EL (cell line): ENCODE measurements around the gene DIS3L2.

Experiments used
- DNase-seq: peaks from one replicate; pipeline ENCODE4 v3.0.0-alpha.2; 2016

Gene DIS3L2

GRCh38 chr2:232281858-232282507 lies 320.5 kb downstream of the DIS3L2 start:
- DNase-seq, result no peak

GRCh38 chr2:232282508-232283055 lies 321.1 kb downstream of the DIS3L2 start:
- no peak for DNase-seq

- no peak for DNase-seq
These were observed 324.7 kb downstream of the DIS3L2 start for GRCh38 chr2:232286001-232286868.

GRCh38 chr2:232287316-232287715 lies 325.8 kb downstream of the DIS3L2 start:
- no peak for DNase-seq

GRCh38 chr2:232288489-232289030 lies 327.0 kb downstream of the DIS3L2 start:
- DNase-seq, result no peak

DNA sequence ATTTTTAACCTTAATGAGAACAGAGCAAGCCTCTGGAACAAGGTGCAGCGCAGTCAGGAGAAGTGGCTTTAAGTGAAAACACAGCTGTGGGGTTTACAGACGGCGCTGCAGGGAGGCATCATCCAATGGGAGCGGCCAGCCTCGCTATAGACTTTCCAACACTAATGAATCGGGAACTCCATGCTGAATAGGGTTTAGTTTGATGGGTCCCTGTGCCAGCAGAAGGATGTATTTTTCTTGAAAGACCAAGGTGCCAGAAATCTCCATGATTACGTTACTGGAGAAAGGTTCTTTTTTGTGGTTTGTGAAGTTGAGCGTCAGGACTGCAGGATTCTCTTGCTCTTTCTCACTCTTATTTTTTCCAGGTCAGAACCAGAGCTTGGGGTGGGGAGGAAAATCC lies 329.2 kb downstream of the DIS3L2 start:
- no peak for DNase-seq

DNA sequence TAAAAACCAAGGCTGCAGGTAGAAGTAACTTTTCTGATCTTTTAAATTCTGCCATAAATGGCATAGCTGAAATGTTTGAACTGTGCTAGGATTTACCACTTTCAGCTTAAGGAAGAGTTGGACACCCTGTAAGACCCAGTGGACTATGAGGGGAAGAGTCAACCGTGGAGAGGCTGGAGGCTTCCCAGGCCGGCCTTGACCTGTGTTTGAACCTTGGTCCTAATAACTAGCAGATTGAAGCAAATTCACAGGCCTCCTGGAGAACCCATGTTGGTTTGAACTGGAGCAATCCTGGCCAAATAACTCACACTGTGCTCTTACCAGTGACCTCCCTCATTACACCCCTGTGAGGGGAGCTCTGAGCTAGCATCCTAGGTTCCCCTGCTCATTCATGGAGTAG lies 329.8 kb downstream of the DIS3L2 start:
- DNase-seq, result no peak

GRCh38 chr2:232292395-232293154 lies 331.1 kb downstream of the DIS3L2 start:
- peak; percentile 63 for DNase-seq

DNA sequence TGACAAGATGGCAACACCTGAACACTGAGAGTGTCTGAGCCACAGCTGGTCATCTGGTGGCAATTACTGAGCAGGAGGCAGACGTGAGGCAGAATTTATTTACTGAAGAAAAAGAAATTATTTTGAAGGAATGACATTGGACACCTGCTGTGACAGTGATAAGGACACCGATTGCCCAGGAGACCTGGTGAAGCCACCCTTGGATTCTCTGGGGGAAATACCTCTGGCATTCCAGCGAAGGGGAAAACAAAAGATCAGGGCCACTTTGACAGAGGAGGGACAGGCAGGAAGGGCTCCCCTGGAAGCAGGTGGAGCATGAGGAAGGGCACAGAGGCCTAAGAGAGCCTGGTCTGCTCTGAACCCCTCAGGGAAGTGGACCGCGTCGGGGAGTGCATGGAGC lies 331.7 kb downstream of the DIS3L2 start:
- DNase-seq, result no peak

GRCh38 chr2:232295971-232296370 lies 334.5 kb downstream of the DIS3L2 start:
- DNase-seq, result no peak

DNA sequence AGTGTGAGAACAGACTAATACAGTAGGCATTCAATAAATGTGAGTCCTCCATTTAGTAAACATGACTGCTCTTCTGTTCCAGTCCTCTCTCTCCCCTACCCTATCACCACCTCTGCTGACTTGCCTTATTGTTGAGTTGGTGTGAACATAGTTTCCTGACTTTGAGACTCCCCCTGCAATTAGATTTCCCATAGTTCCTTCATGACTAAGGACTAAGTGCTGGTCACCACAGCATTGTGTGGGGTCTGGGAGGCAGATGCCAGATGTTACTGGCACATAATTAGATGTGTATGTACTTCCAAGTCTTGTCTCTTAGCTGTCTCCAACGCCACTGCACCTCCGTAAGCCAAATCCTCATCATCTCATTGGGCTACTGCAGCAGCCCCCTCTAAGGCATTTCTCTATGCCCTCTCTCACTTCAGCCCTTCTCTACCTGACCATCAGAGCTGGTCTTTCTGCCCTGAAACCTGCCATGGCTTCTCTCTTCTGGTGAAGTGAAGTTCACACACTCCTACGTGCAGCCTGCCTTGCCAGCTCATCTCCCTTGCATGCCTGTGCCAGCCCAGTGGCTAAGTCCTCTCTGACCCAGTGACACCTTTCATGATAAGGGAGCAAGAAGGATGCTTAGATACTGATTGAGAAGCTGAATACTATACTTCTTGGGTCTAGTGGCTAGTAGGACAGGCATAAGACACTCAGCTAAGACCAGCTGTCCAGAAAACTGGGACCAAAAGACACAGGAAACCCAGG lies 335.4 kb downstream of the DIS3L2 start:
- DNase-seq, result peak; percentile 22

DNA sequence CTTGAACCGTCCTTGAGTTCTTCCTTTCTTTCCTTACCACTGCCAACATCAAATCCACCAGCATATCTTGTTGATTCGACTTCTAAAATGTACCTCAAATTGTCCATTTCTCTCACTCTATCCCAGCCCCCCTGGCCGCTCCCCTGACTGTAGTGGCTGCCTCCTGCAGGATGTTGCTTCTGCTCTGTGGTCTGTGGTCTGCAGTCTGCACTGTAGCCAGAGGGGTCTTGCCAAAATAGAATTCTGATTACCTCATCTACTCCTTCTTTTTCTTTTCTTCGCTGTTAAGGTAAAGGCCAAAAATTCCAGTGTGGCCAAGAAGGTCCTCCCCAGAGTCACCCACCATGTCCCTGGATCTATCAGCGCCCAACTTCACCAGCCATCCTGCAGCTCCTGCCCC lies 337.6 kb downstream of the DIS3L2 start:
- no peak for DNase-seq

DNA sequence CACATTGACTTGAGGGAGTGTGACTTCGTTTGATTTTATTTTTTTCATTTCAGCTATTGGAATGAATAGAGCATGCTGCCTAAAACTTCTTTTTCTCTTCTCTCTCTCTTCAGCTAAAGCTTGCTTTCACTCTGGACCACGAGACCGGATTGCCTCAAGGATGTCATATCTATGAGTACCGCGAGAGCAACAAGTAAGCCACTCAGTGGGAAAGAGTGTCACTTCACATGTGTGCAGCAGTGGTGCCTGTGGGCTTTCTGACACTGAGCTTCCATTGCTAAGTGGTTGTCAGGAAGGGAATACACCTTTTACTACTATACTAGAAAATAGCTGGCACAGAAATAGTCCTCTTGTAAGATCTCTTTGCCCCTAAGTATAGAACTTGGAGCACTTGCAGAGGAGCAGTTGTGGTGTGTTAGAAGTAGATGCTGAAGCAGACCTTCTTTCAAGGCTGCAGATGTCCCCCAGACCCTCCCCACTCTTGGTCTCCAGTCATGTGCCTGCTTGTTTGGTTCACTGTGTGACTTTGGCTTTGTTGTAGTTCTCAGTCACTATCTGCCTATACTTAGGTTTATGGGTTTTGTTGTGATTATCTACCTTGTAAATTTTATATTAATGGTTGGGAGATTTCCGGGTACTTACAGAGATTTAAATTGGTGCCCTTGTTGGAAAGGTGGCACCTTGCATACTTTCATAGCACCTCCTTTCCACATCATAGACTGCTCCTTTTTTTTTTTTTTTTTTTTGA lies 338.6 kb downstream of the DIS3L2 start:
- DNase-seq, result no peak

DNA sequence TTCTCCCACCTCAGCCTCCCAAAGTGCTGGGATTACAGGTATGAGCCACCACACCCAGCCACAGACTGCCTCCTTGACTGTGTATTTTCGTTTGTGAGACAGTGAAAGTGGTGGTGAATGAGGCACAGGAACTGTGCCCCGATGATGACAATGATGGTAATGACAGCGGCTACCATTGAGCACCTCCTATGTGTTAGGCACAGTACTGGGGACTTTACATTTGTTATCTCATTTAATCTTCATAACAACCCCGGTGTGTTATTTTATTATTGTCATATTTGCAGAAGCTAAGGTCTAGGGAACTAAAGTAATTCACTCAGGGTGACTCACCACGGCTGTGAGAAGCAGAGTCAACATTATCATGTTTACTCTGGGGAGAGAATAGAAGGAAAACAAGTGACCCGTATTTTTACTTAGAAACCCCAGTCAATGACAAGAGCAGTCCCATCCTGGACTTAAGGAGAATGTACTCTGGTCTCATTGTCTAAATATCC lies 339.4 kb downstream of the DIS3L2 start:
- DNase-seq, result peak; percentile 19

- no peak for DNase-seq
These were observed 342.7 kb downstream of the DIS3L2 start for GRCh38 chr2:232304236-232304635.

DNA sequence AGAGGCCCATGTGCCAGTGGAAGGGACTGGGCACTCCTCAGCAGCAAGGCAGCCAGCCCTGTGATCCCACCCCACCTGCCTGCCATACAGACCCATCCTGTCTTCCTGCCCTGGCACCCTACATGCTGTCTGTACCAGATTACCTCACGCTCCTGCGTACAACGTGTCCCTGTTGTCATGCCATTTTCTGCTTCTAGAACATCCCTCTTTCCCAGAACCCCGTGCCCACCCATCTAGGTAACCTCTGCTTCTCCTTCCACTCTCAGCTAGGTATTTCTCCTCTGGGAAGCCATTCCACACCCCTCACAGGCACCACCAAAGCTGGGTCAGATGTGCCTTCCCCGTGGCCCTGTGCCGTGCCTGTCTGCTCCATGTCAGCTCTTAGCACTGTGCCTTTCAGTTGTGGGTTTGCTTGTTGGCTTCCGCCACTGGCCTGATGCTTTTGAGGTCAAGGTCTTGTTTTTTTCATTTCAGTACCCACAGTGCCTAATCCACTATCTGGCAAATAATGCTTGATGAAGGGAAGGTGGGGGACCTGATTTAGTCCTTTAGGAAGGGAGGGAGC lies 345.3 kb downstream of the DIS3L2 start:
- DNase-seq, result no peak

- no peak for DNase-seq
These were observed 346.3 kb downstream of the DIS3L2 start for GRCh38 chr2:232307854-232308253.

- DNase-seq, result no peak
These were observed 347.5 kb downstream of the DIS3L2 start for GRCh38 chr2:232308986-232309385.

DNA sequence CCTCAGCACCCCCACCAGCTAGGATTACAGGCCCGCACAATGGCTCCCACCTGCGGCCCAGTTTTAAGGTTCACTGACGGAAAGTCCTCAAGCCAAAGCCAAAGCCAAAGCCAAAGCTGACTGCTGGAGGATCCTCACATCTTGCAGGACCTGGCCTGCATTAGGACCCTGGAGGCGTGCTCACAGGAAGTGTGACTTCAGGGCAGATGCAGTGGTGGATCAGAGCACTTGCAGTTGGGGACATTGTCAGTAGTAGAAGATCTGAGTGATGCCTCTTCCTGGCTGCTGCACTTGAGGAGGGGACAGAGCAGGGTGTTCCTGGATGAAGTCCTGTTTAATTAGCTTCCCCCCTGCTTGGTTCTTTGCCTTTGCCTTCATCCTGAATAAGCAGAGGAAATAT lies 348.1 kb downstream of the DIS3L2 start:
- DNase-seq, result no peak

- no peak for DNase-seq
These were observed 348.6 kb downstream of the DIS3L2 start for GRCh38 chr2:232310121-232310520.

- DNase-seq, result no peak
These were observed 349.2 kb downstream of the DIS3L2 start for GRCh38 chr2:232310696-232311095.
